Endothelial cell of umbilical vein (primary cell): Measurements from ENCODE around the gene NR3C2.

Experiments used
- POLR2A ChIP-seq: IDR thresholded peaks from 2 replicates; pipeline ENCODE4 v1.6.1; 2012; ENCODE audit warnings: low read depth, mild to moderate bottlenecking, control low read depth, low read length
- TF ChIP-seq, protein P1 (sequence below), 2 donors: IDR thresholded peaks; 1 replicate in 1 of 2; 2 replicates in 1 of 2; pipeline ENCODE4 v1.5.1; 2011; ENCODE audit warnings: low read length in 2 of 2, mild to moderate bottlenecking in 2 of 2, moderate library complexity in 2 of 2, control low read depth in 1 of 2, inconsistent platforms in 1 of 2, low read depth in 1 of 2; ENCODE audit not compliant: insufficient read depth in 1 of 2; ENCODE audit errors: extremely low read depth in 1 of 2
- TF ChIP-seq, protein P2 (sequence below): IDR thresholded peaks from 2 replicates; pipeline ENCODE4 v1.6.1; 2011; ENCODE audit not compliant: insufficient read depth, insufficient read length

- TF ChIP-seq, protein P1, sequence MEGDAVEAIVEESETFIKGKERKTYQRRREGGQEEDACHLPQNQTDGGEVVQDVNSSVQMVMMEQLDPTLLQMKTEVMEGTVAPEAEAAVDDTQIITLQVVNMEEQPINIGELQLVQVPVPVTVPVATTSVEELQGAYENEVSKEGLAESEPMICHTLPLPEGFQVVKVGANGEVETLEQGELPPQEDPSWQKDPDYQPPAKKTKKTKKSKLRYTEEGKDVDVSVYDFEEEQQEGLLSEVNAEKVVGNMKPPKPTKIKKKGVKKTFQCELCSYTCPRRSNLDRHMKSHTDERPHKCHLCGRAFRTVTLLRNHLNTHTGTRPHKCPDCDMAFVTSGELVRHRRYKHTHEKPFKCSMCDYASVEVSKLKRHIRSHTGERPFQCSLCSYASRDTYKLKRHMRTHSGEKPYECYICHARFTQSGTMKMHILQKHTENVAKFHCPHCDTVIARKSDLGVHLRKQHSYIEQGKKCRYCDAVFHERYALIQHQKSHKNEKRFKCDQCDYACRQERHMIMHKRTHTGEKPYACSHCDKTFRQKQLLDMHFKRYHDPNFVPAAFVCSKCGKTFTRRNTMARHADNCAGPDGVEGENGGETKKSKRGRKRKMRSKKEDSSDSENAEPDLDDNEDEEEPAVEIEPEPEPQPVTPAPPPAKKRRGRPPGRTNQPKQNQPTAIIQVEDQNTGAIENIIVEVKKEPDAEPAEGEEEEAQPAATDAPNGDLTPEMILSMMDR (IDR thresholded peaks at IDR 0.05; ENCODE audit: extremely low read depth in 1 of 2, insufficient read depth in 1 of 2, low read depth in 1 of 2, low read length in 2 of 2), result no peak
- TF ChIP-seq, protein P2, sequence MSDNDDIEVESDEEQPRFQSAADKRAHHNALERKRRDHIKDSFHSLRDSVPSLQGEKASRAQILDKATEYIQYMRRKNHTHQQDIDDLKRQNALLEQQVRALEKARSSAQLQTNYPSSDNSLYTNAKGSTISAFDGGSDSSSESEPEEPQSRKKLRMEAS, result no peak
- no peak for TF ChIP-seq POLR2A
Observed at GRCh38 chr4:148092316-148093014, 349.7 kb downstream of the NR3C2 start.
